SK-N-SH (cell line): ENCODE data around the gene TRPC4AP. TPM values are rescaled to one million over a fixed set of nuclear protein-coding genes. Genes with fewer than 3 reads are reported as not detected.

ENCODE experiments used
- CTCF ChIA-PET: fragments of 300-600, 350-600 bp; formaldehyde crosslinking; extraction: SDS; loops from one replicate; lab custom pipeline; 2021; lab: Yijun Ruan, JAX
- POLR2A ChIA-PET: fragments of 350-600 bp; sonication (Branson Sonifier 250); formaldehyde crosslinking; extraction: SDS; loops from one replicate; lab custom pipeline; 2020; ENCODE audit warnings: antibody characterized with exemption, inconsistent platforms; lab: Yijun Ruan, JAX
- DNase-seq: peaks from one replicate; pipeline ENCODE4 v3.0.0; 2012
- H2AFZ ChIP-seq: fragments of 200-600 bp; sonication (generic); 2 replicates; pipeline ENCODE4 v1.8.1; 2016; ENCODE audit warnings: antibody characterized with exemption, mild to moderate bottlenecking, low read depth
- H3F3A ChIP-seq: fragments of 200-600 bp; sonication (generic); replicated peaks from 2 replicates; pipeline ENCODE3; 2016; ENCODE audit warnings: antibody characterized with exemption, mild to moderate bottlenecking; ENCODE audit not compliant: insufficient read depth
- H3K27ac ChIP-seq, 2 experiments: fragments of 200-500 bp in 1 of 2; fragments of 200-600 bp in 1 of 2; sonication (Bioruptor generic) in 1 of 2; sonication (generic), shearing (Covaris generic) in 1 of 2; 2 replicates each; pipeline versions ENCODE4 v1.5.1 to v1.6.1; 2014 to 2016; ENCODE audit warnings: low read depth in 2 of 2, inconsistent platforms in 1 of 2, low read length in 1 of 2, mild to moderate bottlenecking in 1 of 2, mixed read lengths in 1 of 2
- H3K27me3 ChIP-seq: fragments of 200-600 bp; sonication (generic), shearing (Covaris generic); 2 replicates; pipeline ENCODE4 v1.6.1; 2016; ENCODE audit warnings: mixed run types; ENCODE audit not compliant: insufficient read depth
- H3K36me3 ChIP-seq, 2 experiments: fragments of 200-500 bp in 1 of 2; fragments of 200-600 bp in 1 of 2; sonication (Bioruptor generic) in 1 of 2; sonication (generic) in 1 of 2; replicated peaks in 1 of 2; 2 replicates each; pipeline versions ENCODE3 to v1.5.1; 2014 to 2016; ENCODE audit warnings: low read length in 1 of 2, mild to moderate bottlenecking in 1 of 2; ENCODE audit not compliant: insufficient read depth in 2 of 2, control insufficient read depth in 1 of 2
- H3K4me1 ChIP-seq, 2 experiments: fragments of 200-500 bp in 1 of 2; fragments of 200-600 bp in 1 of 2; sonication (Bioruptor generic) in 1 of 2; sonication (generic), shearing (Covaris generic) in 1 of 2; 2 replicates each; pipeline versions ENCODE4 v1.5.1 to v1.6.1; 2014 to 2016; ENCODE audit warnings: low read depth in 1 of 2, low read length in 1 of 2, mixed run types in 1 of 2; ENCODE audit not compliant: insufficient read depth in 2 of 2, control insufficient read depth in 1 of 2
- H3K4me2 ChIP-seq: fragments of 200-600 bp; sonication (generic), shearing (Covaris generic); 2 replicates; pipeline ENCODE4 v1.6.1; 2017; ENCODE audit warnings: mixed run types
- H3K4me3 ChIP-seq, 2 experiments: fragments of 200-500 bp in 1 of 2; fragments of 200-600 bp in 1 of 2; sonication (Bioruptor generic) in 1 of 2; sonication (generic), shearing (Covaris generic) in 1 of 2; 2 replicates each; pipeline versions ENCODE4 v1.5.1 to v1.8.1; 2014 to 2016; ENCODE audit warnings: low read depth in 2 of 2, inconsistent platforms in 1 of 2, low read length in 1 of 2, mild to moderate bottlenecking in 1 of 2, mixed read lengths in 1 of 2, moderate library complexity in 1 of 2
- H3K79me2 ChIP-seq: fragments of 200-600 bp; sonication (generic); 2 replicates; pipeline ENCODE4 v1.8.1; 2017; ENCODE audit warnings: mild to moderate bottlenecking; ENCODE audit not compliant: insufficient read depth
- H3K9ac ChIP-seq: fragments of 200-600 bp; sonication (generic); 2 replicates; pipeline ENCODE4 v1.6.1; 2017; ENCODE audit warnings: mixed run types
- H3K9me2 ChIP-seq: fragments of 200-600 bp; sonication (generic); 2 replicates; pipeline ENCODE4 v1.6.1; 2017; ENCODE audit warnings: mixed run types
- H3K9me3 ChIP-seq: fragments of 200-600 bp; sonication (generic); 2 replicates; pipeline ENCODE4 v1.6.1; 2017; ENCODE audit warnings: mixed run types, mild to moderate bottlenecking, moderate library complexity
- H4K20me1 ChIP-seq: fragments of 200-600 bp; sonication (generic); 2 replicates; pipeline ENCODE4 v1.6.1; 2017; ENCODE audit warnings: mild to moderate bottlenecking, mixed run types; ENCODE audit not compliant: insufficient read depth
- EP300 ChIP-seq, 2 experiments: IDR thresholded peaks; 2 replicates each; pipeline versions ENCODE4 v1.4.0 to v1.6.1; 2012; ENCODE audit warnings: borderline replicate concordance in 1 of 2, low read depth in 1 of 2, low read length in 1 of 2
- MEF2A ChIP-seq: IDR thresholded peaks from 2 replicates; pipeline ENCODE4 v1.4.0; 2012; ENCODE audit warnings: low read depth, borderline replicate concordance
- NFIC ChIP-seq: IDR thresholded peaks from 2 replicates; pipeline ENCODE4 v1.4.0; 2012; ENCODE audit warnings: borderline replicate concordance
- RAD21 ChIP-seq: IDR thresholded peaks from 2 replicates; pipeline ENCODE4 v1.6.1; 2012; ENCODE audit warnings: mild to moderate bottlenecking, low read length
- RCOR1 ChIP-seq: fragments of 150-350 bp; IDR thresholded peaks from 2 replicates; pipeline ENCODE4 v1.6.1; 2017; ENCODE audit warnings: antibody characterized with exemption, low read length
- REST ChIP-seq: IDR thresholded peaks from 2 replicates; pipeline ENCODE4 v1.6.1; 2012; ENCODE audit warnings: mild to moderate bottlenecking, low read depth, low read length, moderate library complexity
- RFX5 ChIP-seq: IDR thresholded peaks from 2 replicates; pipeline ENCODE4 v1.6.1; 2012; ENCODE audit warnings: mild to moderate bottlenecking, improper control_type of control experiment, low read length
- SIN3A ChIP-seq: IDR thresholded peaks from 2 replicates; pipeline ENCODE4 v1.6.1; 2012; ENCODE audit warnings: low read depth, mild to moderate bottlenecking, low read length, moderate library complexity, borderline replicate concordance
- SMC3 ChIP-seq: IDR thresholded peaks from 2 replicates; pipeline ENCODE4 v1.6.1; 2012; ENCODE audit warnings: low read depth, low read length, improper control_type of control experiment
- TAF1 ChIP-seq: IDR thresholded peaks from 2 replicates; pipeline ENCODE4 v1.6.1; 2012; ENCODE audit warnings: low read depth, mild to moderate bottlenecking, low read length, moderate library complexity, borderline replicate concordance
- TCF12 ChIP-seq: IDR thresholded peaks from 2 replicates; pipeline ENCODE4 v1.4.0; 2012
- TEAD4 ChIP-seq: IDR thresholded peaks from 2 replicates; pipeline ENCODE4 v1.4.0; 2012; ENCODE audit warnings: mild to moderate bottlenecking, borderline replicate concordance; ENCODE audit not compliant: insufficient read depth
- YY1 ChIP-seq: IDR thresholded peaks from 2 replicates; pipeline ENCODE4 v1.4.0; 2012; ENCODE audit warnings: low read depth, mild to moderate bottlenecking
- WGBS: methylation state at CpG from one replicate; pipeline ENCODE4 v1.1.6; 2017; ENCODE audit warnings: low lambda C conversion rate; 5-methylcytosine and 5-hydroxymethylcytosine counted together
- polyA plus RNA-seq, 3 experiments: library from polyadenylated mRNA; depleted of rRNA; stranded (reverse); fragments of >200 nt; gene quantifications; 2 replicates each; pipeline ENCODE4 v1.2.3, GENCODE V29; 2012
- TF ChIP-seq, protein P1 (sequence below): IDR thresholded peaks from 2 replicates; pipeline ENCODE4 v1.4.0; 2012; ENCODE audit warnings: low read depth
- TF ChIP-seq, protein P2 (sequence below): IDR thresholded peaks from 2 replicates; pipeline ENCODE4 v1.4.0; 2012; ENCODE audit warnings: low read depth, borderline replicate concordance

TRPC4AP gene
- polyA plus RNA-seq, 1 of the 3 experiments (the other 2 are of a cell fraction), result 57.4 TPM

- no peaks in the 10 kb centered on the region for H3K79me2 ChIP-seq
- no peaks in the 10 kb centered on the region for H4K20me1 ChIP-seq
- H3K9me2 ChIP-seq, result no peaks in the 10 kb centered on the region
- H3K4me3 ChIP-seq, result no peak overlapping the region
- no peaks in the 10 kb centered on the region for H3K27me3 ChIP-seq
- H3K36me3 ChIP-seq, result peaks cover 24 to 28% of the 10 kb centered on the region in 2 experiments
- H3K9me3 ChIP-seq, result no peaks in the 10 kb centered on the region
- peaks cover 8% of the 10 kb centered on the region for H3F3A ChIP-seq
- 96% methylated on average over 6 of the region's 6 CpGs for WGBS
- no peak overlapping the region for H2AFZ ChIP-seq
- ChIA-PET POLR2A (no interaction called here), CTCF (interaction anchor here (4.1 kb wide), 1 partner anchor 39 kb away, joined by 15 read pairs; no protein-coding TSS in a partner anchor)
- no peak overlapping the region for H3K4me2 ChIP-seq
- H3K9ac ChIP-seq, result no peak overlapping the region
- DNase-seq, result no peak
- H3K4me1 ChIP-seq, result no peaks in the 10 kb centered on the region
- TF ChIP-seq SIN3A, result no peak
- no peak for TF ChIP-seq MEF2A
- no peak for TF ChIP-seq RAD21
- TF ChIP-seq RCOR1, result no peak
- TF ChIP-seq, protein P1, sequence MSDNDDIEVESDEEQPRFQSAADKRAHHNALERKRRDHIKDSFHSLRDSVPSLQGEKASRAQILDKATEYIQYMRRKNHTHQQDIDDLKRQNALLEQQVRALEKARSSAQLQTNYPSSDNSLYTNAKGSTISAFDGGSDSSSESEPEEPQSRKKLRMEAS, result no peak
- no peak for TF ChIP-seq TAF1
- TF ChIP-seq TEAD4, result no peak
- no peak for TF ChIP-seq REST
- no peak for TF ChIP-seq SMC3
- no peak for TF ChIP-seq TCF12
- TF ChIP-seq, protein P2, sequence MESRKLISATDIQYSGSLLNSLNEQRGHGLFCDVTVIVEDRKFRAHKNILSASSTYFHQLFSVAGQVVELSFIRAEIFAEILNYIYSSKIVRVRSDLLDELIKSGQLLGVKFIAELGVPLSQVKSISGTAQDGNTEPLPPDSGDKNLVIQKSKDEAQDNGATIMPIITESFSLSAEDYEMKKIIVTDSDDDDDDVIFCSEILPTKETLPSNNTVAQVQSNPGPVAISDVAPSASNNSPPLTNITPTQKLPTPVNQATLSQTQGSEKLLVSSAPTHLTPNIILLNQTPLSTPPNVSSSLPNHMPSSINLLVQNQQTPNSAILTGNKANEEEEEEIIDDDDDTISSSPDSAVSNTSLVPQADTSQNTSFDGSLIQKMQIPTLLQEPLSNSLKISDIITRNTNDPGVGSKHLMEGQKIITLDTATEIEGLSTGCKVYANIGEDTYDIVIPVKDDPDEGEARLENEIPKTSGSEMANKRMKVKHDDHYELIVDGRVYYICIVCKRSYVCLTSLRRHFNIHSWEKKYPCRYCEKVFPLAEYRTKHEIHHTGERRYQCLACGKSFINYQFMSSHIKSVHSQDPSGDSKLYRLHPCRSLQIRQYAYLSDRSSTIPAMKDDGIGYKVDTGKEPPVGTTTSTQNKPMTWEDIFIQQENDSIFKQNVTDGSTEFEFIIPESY, result no peak
- no peak for TF ChIP-seq NFIC
- H3K27ac ChIP-seq, result no peak overlapping the region
Observed at GRCh38 chr20:35134880-35135279, 42.3 kb upstream of the TRPC4AP start.

GRCh38 chr20:35134472-35134871, 41.9 kb upstream of the TRPC4AP start:
- Histone ChIP-seq H3K4me2 (no peak overlapping the region), H3K9me3 (no peaks in the 10 kb centered on the region), H4K20me1 (no peaks in the 10 kb centered on the region), H3K4me3 (no peak overlapping the region), H3K9ac (no peak overlapping the region), H3K27ac (no peak overlapping the region), H3K27me3 (no peaks in the 10 kb centered on the region), H3K79me2 (no peaks in the 10 kb centered on the region), H3F3A (peaks cover 8% of the 10 kb centered on the region), H2AFZ (no peak overlapping the region), H3K9me2 (no peaks in the 10 kb centered on the region), H3K4me1 (no peaks in the 10 kb centered on the region), H3K36me3 (peaks cover 24 to 25% of the 10 kb centered on the region in 2 experiments)
- no peak for DNase-seq
- CTCF ChIA-PET, result interaction anchor here (0.9 to 4.1 kb wide), 2 partner anchors 39 to 134 kb away, joined by 4 to 15 read pairs; no protein-coding TSS in a partner anchor
- 96% methylated on average over 8 of the region's 9 CpGs for WGBS
- POLR2A ChIA-PET, result no interaction called here
- TF ChIP-seq RFX5 (no peak), YY1 (no peak), TEAD4 (no peak), EP300 (IDR thresholded peaks at IDR 0.05; ENCODE audit: borderline replicate concordance in 1 of 2, low read depth in 1 of 2, low read length in 1 of 2) (no peak), RCOR1 (no peak)
- TF ChIP-seq, protein P2, result no peak
